LoVo (cell line): Measurements from ENCODE around the gene SMARCA4.

ENCODE experiments used
- DNase-seq: peaks from one replicate; pipeline ENCODE4 v3.0.0-alpha.2; 2016; ENCODE audit warnings: low spot score

The SMARCA4 gene

GRCh38 chr19:10960314-10961072, at the start of gene SMARCA4:
TSS of gene SMARCA4 (plus strand) at chr19:10961030. CDS start at chr19:10984152, 23,122 bp downstream.
- DNase-seq: peak; percentile 98

DNA sequence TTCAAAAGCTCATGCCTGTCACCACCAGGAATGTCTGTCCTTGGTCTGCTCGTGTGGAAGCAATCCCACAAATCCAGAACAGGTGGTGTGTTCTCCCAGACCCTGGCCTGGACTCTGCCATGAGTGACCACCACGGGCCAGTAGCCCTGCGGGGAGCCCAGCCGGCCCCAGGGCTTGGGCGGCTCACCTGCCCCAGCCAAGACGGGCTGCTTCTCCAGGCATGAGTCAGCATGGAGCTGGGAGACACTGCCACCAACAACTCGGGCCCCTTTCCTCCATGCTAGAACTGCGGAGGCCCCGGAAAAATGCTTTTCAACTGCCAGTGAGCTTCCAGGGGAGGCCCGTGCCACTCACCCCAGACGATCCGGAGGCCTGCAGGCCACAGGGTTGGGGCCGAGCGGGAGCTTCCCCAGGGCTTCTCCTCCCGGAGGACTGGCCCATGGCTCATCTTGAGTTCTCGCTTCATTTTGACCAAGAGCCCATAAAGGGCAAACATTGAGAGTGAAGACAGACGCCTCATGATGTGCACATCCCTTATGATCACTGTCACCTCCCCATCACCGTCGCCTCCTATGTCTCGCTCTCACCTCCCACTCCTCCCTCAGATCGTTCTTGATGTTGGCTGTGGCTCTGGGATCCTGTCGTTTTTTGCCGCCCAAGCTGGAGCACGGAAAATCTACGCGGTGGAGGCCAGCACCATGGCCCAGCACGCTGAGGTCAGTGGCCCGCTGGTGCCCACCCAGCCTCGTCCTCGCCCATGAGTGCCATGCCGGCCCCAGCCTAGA, 49.1 kb upstream of the SMARCA4 start:
- DNase-seq: no peak

- DNase-seq: no peak
These were observed 48.2 kb upstream of the SMARCA4 start for GRCh38 chr19:10912619-10913018.

- no peak for DNase-seq
These were observed 47.0 kb upstream of the SMARCA4 start for GRCh38 chr19:10913716-10914340.

DNA sequence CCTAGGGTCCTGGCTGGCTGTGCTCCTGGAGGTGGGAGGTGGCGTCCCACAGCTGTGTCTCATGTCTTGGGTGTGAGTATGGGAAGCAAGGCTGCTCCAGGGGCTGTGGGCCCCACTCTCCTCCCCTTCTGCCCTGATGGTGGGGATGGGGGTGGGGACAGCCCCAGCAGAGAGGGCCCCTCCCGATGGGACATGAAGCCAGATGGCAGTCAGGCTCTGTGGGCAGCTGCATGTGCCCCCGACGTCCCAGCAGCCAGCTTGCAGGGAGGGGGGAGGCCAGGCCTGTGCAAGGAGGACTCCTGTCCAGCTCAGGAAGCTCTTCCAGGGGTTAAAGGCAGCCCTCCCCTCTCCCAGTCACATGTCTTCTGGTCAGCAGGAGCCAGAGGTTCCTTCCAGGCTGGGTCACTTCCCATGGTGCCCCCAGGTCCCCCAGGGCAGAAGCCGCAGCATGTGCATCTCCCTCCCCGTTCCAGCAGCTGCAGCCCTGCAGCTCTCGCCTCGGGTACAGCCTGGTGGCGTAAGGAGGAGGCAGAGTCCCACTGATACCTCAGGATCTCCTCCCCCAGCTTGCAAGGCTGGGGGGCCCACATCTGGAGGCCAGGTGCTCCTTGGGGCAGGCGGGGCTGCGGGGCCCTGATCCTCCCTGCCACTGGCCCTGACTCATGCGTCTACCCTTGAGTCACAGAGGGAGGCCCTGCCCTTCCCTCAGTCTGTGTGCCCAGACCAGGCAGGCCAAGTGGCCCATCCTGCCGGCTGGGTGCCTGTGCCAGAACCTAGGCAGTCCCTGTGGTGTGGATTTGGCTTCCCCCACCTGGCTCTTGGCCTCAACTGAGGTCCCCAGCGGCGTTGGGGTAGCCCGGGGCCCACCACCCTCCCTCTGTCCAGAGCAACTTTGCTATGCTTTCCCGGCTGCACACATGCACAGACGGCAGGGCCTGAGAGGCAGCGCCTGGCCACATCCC, 45.4 kb upstream of the SMARCA4 start:
- no peak for DNase-seq

GRCh38 chr19:10916602-10917001, 44.2 kb upstream of the SMARCA4 start:
- no peak for DNase-seq

DNA sequence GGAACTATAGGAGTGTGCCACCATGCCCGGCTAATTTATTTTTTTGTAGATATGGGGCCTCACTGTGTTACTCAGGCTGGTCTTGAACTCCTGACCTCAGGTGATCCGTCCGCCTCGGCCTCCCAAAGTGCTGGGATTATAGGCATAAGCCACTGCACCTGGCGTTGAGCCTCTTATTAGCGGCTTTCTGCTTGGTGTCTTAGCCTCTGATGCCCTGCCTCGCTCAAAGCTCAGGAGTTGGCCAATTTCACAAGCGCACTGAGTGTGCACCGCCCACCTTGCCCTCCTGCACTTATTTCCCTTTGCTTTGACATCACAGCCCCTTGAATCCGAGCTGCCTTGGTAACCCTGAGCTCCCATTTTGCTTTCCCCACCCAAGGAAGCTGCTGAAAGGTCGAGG, 42.5 kb upstream of the SMARCA4 start:
- no peak for DNase-seq

- no peak for DNase-seq
These were observed 41.2 kb upstream of the SMARCA4 start for GRCh38 chr19:10919352-10920287.

DNA sequence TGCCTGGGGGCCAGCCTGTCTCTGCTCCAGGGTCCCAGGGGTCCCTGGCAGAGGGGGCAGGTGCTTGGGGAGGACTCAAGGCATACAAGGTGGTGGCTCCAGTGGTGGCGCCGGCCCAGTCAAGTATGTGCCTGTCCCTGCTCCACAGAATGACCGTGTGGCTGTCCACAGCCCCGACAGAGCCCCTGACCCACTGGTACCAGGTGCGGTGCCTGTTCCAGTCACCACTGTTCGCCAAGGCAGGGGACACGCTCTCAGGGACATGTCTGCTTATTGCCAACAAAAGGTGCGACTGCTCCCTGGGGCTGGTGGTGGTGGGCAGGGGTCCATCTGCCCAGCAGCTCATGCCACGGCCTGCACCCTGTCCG, 40.6 kb upstream of the SMARCA4 start:
- no peak for DNase-seq

- DNase-seq: no peak
These were observed 40.0 kb upstream of the SMARCA4 start for GRCh38 chr19:10920781-10921180.

DNA sequence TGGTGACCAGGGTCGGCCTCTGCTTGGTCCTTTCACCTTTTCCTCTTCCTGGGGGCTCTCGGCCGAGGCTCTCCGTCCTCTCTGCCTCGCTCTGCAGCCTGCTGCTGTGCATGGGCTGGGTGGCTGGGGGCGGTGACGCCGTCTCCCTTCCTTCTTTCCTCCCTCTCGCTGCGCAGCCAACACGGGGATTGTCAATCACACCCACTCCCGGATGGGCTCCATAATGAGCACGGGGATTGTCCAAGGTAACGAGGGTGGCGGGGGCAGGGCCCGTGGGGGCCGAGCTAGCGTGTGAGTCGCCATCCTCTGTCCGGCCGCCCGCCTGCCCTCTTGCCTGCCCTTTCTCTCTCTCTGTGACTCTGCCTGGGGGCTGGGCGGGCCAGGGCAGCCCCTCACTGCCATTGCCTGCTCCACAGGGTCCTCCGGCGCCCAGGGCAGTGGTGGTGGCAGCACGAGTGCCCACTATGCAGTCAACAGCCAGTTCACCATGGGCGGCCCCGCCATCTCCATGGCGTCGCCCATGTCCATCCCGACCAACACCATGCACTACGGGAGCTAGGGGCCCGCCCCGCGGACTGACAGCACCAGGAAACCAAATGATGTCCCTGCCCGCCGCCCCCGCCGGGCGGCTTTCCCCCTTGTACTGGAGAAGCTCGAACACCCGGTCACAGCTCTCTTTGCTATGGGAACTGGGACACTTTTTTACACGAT, 39.5 kb upstream of the SMARCA4 start:
- DNase-seq: no peak

DNA sequence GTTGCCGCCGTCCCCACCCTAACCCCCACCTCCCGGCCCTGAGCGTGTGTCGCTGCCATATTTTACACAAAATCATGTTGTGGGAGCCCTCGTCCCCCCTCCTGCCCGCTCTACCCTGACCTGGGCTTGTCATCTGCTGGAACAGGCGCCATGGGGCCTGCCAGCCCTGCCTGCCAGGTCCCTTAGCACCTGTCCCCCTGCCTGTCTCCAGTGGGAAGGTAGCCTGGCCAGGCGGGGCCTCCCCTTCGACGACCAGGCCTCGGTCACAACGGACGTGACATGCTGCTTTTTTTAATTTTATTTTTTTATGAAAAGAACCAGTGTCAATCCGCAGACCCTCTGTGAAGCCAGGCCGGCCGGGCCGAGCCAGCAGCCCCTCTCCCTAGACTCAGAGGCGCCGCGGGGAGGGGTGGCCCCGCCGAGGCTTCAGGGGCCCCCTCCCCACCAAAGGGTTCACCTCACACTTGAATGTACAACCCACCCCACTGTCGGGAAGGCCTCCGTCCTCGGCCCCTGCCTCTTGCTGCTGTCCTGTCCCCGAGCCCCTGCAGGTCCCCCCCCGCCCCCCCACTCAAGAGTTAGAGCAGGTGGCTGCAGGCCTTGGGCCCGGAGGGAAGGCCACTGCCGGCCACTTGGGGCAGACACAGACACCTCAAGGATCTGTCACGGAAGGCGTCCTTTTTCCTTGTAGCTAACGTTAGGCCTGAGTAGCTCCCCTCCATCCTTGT, 38.8 kb upstream of the SMARCA4 start:
- no peak for DNase-seq

- no peak for DNase-seq
These were observed 38.2 kb upstream of the SMARCA4 start for GRCh38 chr19:10922638-10923014.

GRCh38 chr19:10923260-10924112, 37.3 kb upstream of the SMARCA4 start:
- DNase-seq: no peak

DNA sequence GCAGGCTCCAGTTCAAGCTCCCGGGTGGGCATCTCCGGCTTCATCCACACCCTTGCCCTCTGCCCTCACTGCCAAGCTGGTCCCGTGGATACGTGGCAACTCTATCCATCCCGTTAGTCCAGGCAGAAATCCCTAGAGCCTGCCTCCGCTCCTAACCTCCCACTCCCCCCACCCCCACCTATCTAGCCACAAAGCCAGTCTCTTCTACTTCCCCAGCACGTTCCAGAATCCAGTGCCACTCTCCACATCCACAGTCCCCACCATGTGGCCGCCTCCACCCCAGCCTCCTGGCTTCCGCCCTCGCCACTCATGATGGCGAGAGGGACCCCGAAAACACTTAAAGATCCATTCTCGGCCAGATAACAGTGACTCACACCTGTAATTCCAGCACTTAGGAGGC, 36.2 kb upstream of the SMARCA4 start:
- DNase-seq: no peak

DNA sequence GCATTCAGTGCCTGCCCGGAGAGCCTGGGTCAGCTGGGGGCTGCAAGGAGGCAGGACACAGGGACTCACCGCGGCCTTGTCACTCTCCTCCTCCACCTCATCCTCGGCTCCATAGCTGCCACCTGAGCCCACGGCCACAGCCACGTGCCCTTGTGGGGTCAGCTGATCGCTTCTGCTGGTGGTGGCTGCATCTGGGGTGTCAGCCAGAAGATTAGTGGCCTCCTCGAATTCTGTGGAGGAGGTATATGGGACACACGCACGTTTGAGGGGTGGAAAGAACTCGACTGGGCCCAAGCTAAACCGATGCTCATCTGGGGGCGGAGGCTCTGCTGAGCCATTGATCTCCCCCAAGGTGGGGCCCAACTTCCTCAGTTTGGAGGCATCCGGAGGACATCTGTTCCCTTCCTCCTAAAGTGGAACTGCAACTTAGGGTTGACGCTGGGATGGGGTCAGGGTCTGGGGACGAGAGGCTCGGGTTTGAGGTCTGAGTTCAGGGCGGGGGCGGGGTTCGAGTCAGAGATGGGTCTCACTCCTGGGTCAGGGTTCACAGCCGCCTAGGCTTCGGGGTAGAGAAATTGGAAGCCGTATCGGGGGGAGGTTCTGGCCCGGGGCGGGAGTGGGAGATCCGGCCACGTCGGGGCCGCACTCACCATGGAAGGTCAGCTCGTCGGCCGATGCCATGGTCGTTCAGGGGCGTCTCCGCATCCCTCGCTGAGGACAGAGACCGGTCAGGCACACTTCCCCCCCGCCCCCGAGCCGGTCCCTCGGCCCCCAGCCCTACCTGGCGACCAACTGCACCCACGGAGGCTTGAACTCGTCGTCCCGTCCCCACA, 32.9 kb upstream of the SMARCA4 start:
- no peak for DNase-seq

GRCh38 chr19:10928563-10929401, 32.0 kb upstream of the SMARCA4 start, which contains the start of the genes TIMM29 and YIPF2:
TSS of gene TIMM29 (plus strand) at chr19:10928811. CDS start at chr19:10928823, 12 bp downstream.
TSS of gene YIPF2 (minus strand) at chr19:10928639. CDS start at chr19:10928410, 229 bp downstream.
- peak; percentile 98 for DNase-seq
